Adrenal gland (tissue), 5 donors: ENCODE results near the gene MRPL41.

Experiments
- CTCF ChIP-seq, 6 experiments: fragments of 450-650 bp in 4 of 6; fragments of 200-600 bp in 2 of 6; sonication (generic) in 1 of 6; IDR thresholded peaks; 1 replicate in 5 of 6; 2 replicates in 1 of 6; pipeline versions ENCODE4 v1.5.1 to v1.8.0; 2016 to 2021; ENCODE audit warnings: antibody characterized with exemption in 6 of 6, mild to moderate bottlenecking in 2 of 6, moderate library complexity in 1 of 6
- POLR2A ChIP-seq, 2 donors: fragments of 450-650 bp; IDR thresholded peaks; one replicate each; pipeline ENCODE4 v1.6.1; 2017; ENCODE audit warnings: antibody characterized with exemption in 2 of 2, mild to moderate bottlenecking in 2 of 2, moderate library complexity in 1 of 2
- donor health status: DM: no; HTN: no; CAD: no.

GRCh38 chr9:137515338-137515724 is 36.3 kb upstream of the MRPL41 start:
- no peak for TF ChIP-seq CTCF (IDR thresholded peaks at IDR 0.05)
- no peak for TF ChIP-seq POLR2A (IDR thresholded peaks at IDR 0.05)
